Stimulated activated naive CD8-positive, alpha-beta T cell treated with anti-CD3 and anti-CD28 coated beads, Interleukin-15, Interleukin-2, amounts not matched to agents 100 U/mL and 50 U/mL, for 24 hours (primary cell): ENCODE data around the gene TP53I11.

Experiments used
- ATAC-seq: fragments of 150-1000 bp; cut with Tn5 transposase; one replicate; pipeline ENCODE4 v1.10.0; 2021
- DNase-seq: peaks from one replicate; pipeline ENCODE4 v3.0.0; 2021

TP53I11 gene

GRCh38 chr11:44912270-44912987 lies 38.3 kb downstream of the TP53I11 start:
- DNase-seq (no peak), ATAC-seq (no peak)

- ATAC-seq, result peak; percentile 77
- DNase-seq, result peak; percentile 90
These were observed 39.5 kb downstream of the TP53I11 start for GRCh38 chr11:44911029-44911814.

- no peak for ATAC-seq
- no peak for DNase-seq
These were observed 40.1 kb downstream of the TP53I11 start for GRCh38 chr11:44910591-44910990.

GRCh38 chr11:44909557-44909956 lies 41.1 kb downstream of the TP53I11 start:
- DNase-seq (no peak), ATAC-seq (no peak)

GRCh38 chr11:44906649-44907048 lies 44.0 kb downstream of the TP53I11 start:
- ATAC-seq (no peak), DNase-seq (no peak)

- ATAC-seq, result no peak
- no peak for DNase-seq
These were observed 45.4 kb downstream of the TP53I11 start for GRCh38 chr11:44905131-44905866.

- no peak for DNase-seq
- ATAC-seq, result no peak
These were observed 46.2 kb downstream of the TP53I11 start for GRCh38 chr11:44904261-44905020.

GRCh38 chr11:44903518-44903917 lies 47.2 kb downstream of the TP53I11 start:
- no peak for DNase-seq
- no peak for ATAC-seq

- ATAC-seq, result no peak
These were observed 47.6 kb downstream of the TP53I11 start for GRCh38 chr11:44903035-44903434.

GRCh38 chr11:44901786-44902185 lies 48.9 kb downstream of the TP53I11 start:
- no peak for ATAC-seq
- DNase-seq, result no peak

More at GRCh38 chr11:44903035-44903434, 47.6 kb downstream of the TP53I11 start:
- DNase-seq, result no peak

- DNase-seq, result no peak
- no peak for ATAC-seq
These were observed 49.5 kb downstream of the TP53I11 start for GRCh38 chr11:44901120-44901633.

- DNase-seq (peak; percentile 32), ATAC-seq (peak; percentile 42)
These were observed 50.7 kb downstream of the TP53I11 start for GRCh38 chr11:44899959-44900358.

GRCh38 chr11:44893846-44894617 lies 56.7 kb downstream of the TP53I11 start:
- peak; percentile 73 for DNase-seq
- peak; percentile 75 for ATAC-seq

GRCh38 chr11:44893308-44893822 lies 57.3 kb downstream of the TP53I11 start:
- no peak for ATAC-seq

GRCh38 chr11:44892843-44893242 lies 57.8 kb downstream of the TP53I11 start:
- ATAC-seq, result no peak
- no peak for DNase-seq

More at GRCh38 chr11:44893308-44893822, 57.3 kb downstream of the TP53I11 start:
- no peak for DNase-seq

GRCh38 chr11:44889266-44889665 lies 61.4 kb downstream of the TP53I11 start:
- DNase-seq (no peak), ATAC-seq (no peak)

- DNase-seq (no peak), ATAC-seq (no peak)
These were observed 63.0 kb downstream of the TP53I11 start for GRCh38 chr11:44887636-44888035.

- DNase-seq (no peak), ATAC-seq (no peak)
These were observed 63.9 kb downstream of the TP53I11 start for GRCh38 chr11:44886790-44887140.

- DNase-seq (no peak), ATAC-seq (no peak)
These were observed 64.5 kb downstream of the TP53I11 start for GRCh38 chr11:44885919-44886789.
